Measurements from ENCODE around the gene ANXA2.
"Not testable (repeated sequence)": the region's sequence is repeated elsewhere in the genome, so short reads cannot be mapped to it uniquely, and the experiment has no call there.

ANXA2 gene

GRCh38 chr15:60408463-60408981, 10.7 kb upstream of the ANXA2 start:
- FAIRE-seq, result no peak
- no peak for TF ChIP-seq CTCF (IDR thresholded peaks at IDR 0.05; ENCODE audit: insufficient read depth, missing control alignments)
- DNase-seq (ENCODE audit: insufficient read length, low spot score), result no peak

GRCh38 chr15:60407415-60407805, 9.6 kb upstream of the ANXA2 start:
- DNase-seq (ENCODE audit: insufficient read length, low spot score) (no peak), FAIRE-seq (no peak)
- TF ChIP-seq CTCF (IDR thresholded peaks at IDR 0.05; ENCODE audit: insufficient read depth, missing control alignments), result no peak

- no peak for FAIRE-seq
- no peak for DNase-seq (ENCODE audit: insufficient read length, low spot score)
- no peak for TF ChIP-seq CTCF (IDR thresholded peaks at IDR 0.05; ENCODE audit: insufficient read depth, missing control alignments)
Observed at GRCh38 chr15:60406513-60407414, 9.0 kb upstream of the ANXA2 start.

- DNase-seq (ENCODE audit: insufficient read length, low spot score), result no peak
- TF ChIP-seq CTCF (IDR thresholded peaks at IDR 0.05; ENCODE audit: insufficient read depth, missing control alignments), result no peak
- no peak for FAIRE-seq
Observed at GRCh38 chr15:60405399-60405798, 7.6 kb upstream of the ANXA2 start.

- FAIRE-seq; DNase-seq (ENCODE audit: insufficient read length, low spot score): not testable (repeated sequence)
Observed at GRCh38 chr15:60404351-60404750, 6.6 kb upstream of the ANXA2 start.

GRCh38 chr15:60400944-60401343, 3.2 kb upstream of the ANXA2 start:
- no peak for DNase-seq (ENCODE audit: insufficient read length, low spot score)
- FAIRE-seq, result no peak
- no peak for TF ChIP-seq CTCF (IDR thresholded peaks at IDR 0.05; ENCODE audit: insufficient read depth, missing control alignments)

GRCh38 chr15:60399931-60400330, 2.1 kb upstream of the ANXA2 start:
- no peak for FAIRE-seq
- no peak for DNase-seq (ENCODE audit: insufficient read length, low spot score)
- TF ChIP-seq CTCF (IDR thresholded peaks at IDR 0.05; ENCODE audit: insufficient read depth, missing control alignments), result no peak
